Small intestine (tissue), 7 donors: ENCODE measurements around the gene RASSF6. TPM values are rescaled to one million over a fixed set of nuclear protein-coding genes. Genes with fewer than 3 reads are reported as not detected.
A peak's percentile ranks its signal among the peaks of the same experiment; 100 is the strongest.
"Not testable (repeated sequence)": the region's sequence is repeated elsewhere in the genome, so short reads cannot be mapped to it uniquely, and the experiment has no call there.

Source experiments
- DNase-seq, 2 donors: peaks; one replicate each; pipeline versions ENCODE4 v3.0.0 to v3.0.0-alpha.2; 2013
- FAIRE-seq: peaks from 2 replicates; lab custom pipeline; 2012; peaks lifted over from hg19 to GRCh38; lab: Jason Lieb, UNC
- H3K27ac ChIP-seq, 3 donors: one replicate each; pipeline ENCODE4 v1.5.1; 2013; ENCODE audit warnings: low read length in 2 of 3, mild to moderate bottlenecking in 2 of 3, control low read depth in 1 of 3, inconsistent platforms in 1 of 3, low read depth in 1 of 3, moderate library complexity in 1 of 3
- H3K27me3 ChIP-seq, 3 donors: one replicate each; pipeline ENCODE4 v1.6.1; 2013; ENCODE audit warnings: low read length in 3 of 3, inconsistent platforms in 1 of 3; ENCODE audit not compliant: control insufficient read depth in 3 of 3, insufficient read depth in 3 of 3
- H3K36me3 ChIP-seq, 3 donors: one replicate each; pipeline ENCODE4 v1.6.1; 2013; ENCODE audit warnings: low read length in 3 of 3, inconsistent platforms in 1 of 3, low read depth in 1 of 3, mild to moderate bottlenecking in 1 of 3, moderate library complexity in 1 of 3; ENCODE audit not compliant: control insufficient read depth in 3 of 3, insufficient read depth in 2 of 3
- H3K4me1 ChIP-seq, 3 donors: one replicate each; pipeline ENCODE4 v1.6.1; 2013; ENCODE audit warnings: low read length in 2 of 3, inconsistent platforms in 1 of 3, low read depth in 1 of 3, mild to moderate bottlenecking in 1 of 3, moderate library complexity in 1 of 3; ENCODE audit not compliant: control insufficient read depth in 3 of 3, insufficient read depth in 2 of 3
- H3K4me3 ChIP-seq, 3 donors: one replicate each; pipeline ENCODE4 v1.5.1; 2013; ENCODE audit warnings: low read length in 3 of 3, control low read depth in 1 of 3, inconsistent platforms in 1 of 3, low read depth in 1 of 3, mild to moderate bottlenecking in 1 of 3, moderate library complexity in 1 of 3
- H3K9me3 ChIP-seq, 2 donors: one replicate each; pipeline ENCODE4 v1.6.1; 2013; ENCODE audit warnings: low read depth in 1 of 2, low read length in 1 of 2; ENCODE audit not compliant: control insufficient read depth in 2 of 2, insufficient read depth in 1 of 2
- WGBS, 3 donors: extraction: QIAGEN DNeasy Blood & Tissue Kit; methylation state at CpG; one replicate each; pipeline ENCODE4 v1.1.7; 2013; 5-methylcytosine and 5-hydroxymethylcytosine counted together
- polyA plus RNA-seq, 4 donors: library from polyadenylated mRNA; stranded (reverse) in 3 of 4; unstranded in 1 of 4; fragments of 200-250 nt in 3 of 4; fragments of 120-200 nt in 1 of 4; gene quantifications; one replicate each; pipeline versions ENCODE4 v1.2.1 to v1.2.3, GENCODE V29; 2013
- donor health status: healthy with polysubstance abuse.
- donor health status: control.
- donor health status: control.
- donor health status: Bipolar disorder and iron deficiency.
- donor health status: healthy.

RASSF6 gene
- polyA plus RNA-seq, 4 donors: 4.1 to 18.2 (median 15.5) TPM

DNA sequence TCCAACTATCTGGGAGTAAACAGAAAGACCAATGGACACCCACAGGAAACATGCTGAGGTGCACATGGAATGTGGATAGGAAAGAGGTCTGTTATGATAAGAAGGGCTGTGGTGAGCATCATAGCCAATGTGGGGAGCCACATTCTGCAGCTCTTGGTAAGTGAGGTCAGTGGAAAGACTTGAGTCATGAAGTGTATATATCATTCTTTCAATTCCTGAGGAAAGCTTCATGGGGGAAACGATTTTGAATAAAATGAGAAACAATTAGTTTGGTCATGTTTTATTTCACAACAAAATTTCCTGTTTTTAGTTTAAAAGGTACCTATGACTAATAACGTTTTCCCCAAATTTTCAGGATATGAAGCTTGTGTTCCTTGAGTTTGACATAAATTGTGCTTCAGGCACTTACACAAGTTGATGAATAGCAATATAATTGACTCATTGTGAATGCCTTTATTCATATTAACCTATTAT lies 41.4 kb upstream of the RASSF6 start:
- H3K4me1 ChIP-seq: peaks cover 0 to 3% (median 0%) of the 10 kb centered on the region in 3 donors
- H3K9me3 ChIP-seq: no peaks in the 10 kb centered on the region
- no peak for FAIRE-seq
- no peak overlapping the region for H3K4me3 ChIP-seq
- no peak for DNase-seq
- no peaks in the 10 kb centered on the region for H3K36me3 ChIP-seq
- no peaks in the 10 kb centered on the region for H3K27me3 ChIP-seq
- no peak overlapping the region for H3K27ac ChIP-seq
- 53 to 72% (median 63%) methylated on average over 2 of the region's 2 CpGs for WGBS, 3 donors

- 88 to 89% (median 88%) methylated on average over 3 of the region's 3 CpGs for WGBS, 3 donors
- Histone ChIP-seq H3K27ac (no peak overlapping the region), H3K4me3 (no peak overlapping the region), H3K4me1 (peaks cover 0 to 3% (median 0%) of the 10 kb centered on the region in 3 donors), H3K27me3 (no peaks in the 10 kb centered on the region), H3K9me3 (no peaks in the 10 kb centered on the region), H3K36me3 (no peaks in the 10 kb centered on the region)
- DNase-seq: no peak
- FAIRE-seq: no peak
Observed at GRCh38 chr4:73660808-73661207, 40.6 kb upstream of the RASSF6 start.

GRCh38 chr4:73653695-73654106 lies 33.5 kb upstream of the RASSF6 start:
- FAIRE-seq (peak; percentile 70), DNase-seq (peak; percentile 58 to 75)
- Histone ChIP-seq H3K27ac (no peak overlapping the region), H3K9me3 (no peaks in the 10 kb centered on the region), H3K27me3 (no peaks in the 10 kb centered on the region), H3K4me3 (no peak overlapping the region), H3K4me1 (no peaks in the 10 kb centered on the region), H3K36me3 (no peaks in the 10 kb centered on the region)
- WGBS, 3 donors: 1 to 4% (median 1%) methylated on average over 7 of the region's 7 CpGs

- WGBS, 3 donors: 41 to 57% (median 50%) methylated on average over 3 of the region's 3 CpGs
- DNase-seq (no peak), FAIRE-seq (no peak)
- Histone ChIP-seq H3K4me3 (no peak overlapping the region), H3K27ac (no peak overlapping the region), H3K4me1 (no peaks in the 10 kb centered on the region), H3K27me3 (no peaks in the 10 kb centered on the region), H3K9me3 (peaks cover 0 to 5% of the 10 kb centered on the region in 2 donors), H3K36me3 (no peaks in the 10 kb centered on the region)
Observed at GRCh38 chr4:73650250-73650649, 30.0 kb upstream of the RASSF6 start.

DNA sequence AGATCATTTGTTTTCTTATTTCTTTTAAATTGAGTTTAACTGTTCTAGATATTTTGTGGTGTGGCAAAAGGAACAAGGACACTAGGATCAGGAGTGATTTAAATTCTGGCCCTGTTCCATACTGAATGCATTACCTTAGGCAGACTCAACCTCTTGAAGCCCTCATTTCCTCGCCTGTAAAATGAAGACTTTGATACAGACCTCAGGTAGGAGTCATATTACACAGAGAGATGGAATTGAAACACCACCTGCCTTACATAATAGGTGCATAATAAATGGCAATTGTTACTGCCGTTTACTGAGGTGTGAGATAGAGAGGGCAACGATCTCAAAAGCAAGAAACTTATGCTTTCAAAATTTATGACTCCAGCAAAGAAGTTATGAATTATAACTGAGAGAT lies 28.2 kb upstream of the RASSF6 start:
- peak in 1 of 2 donors; percentile 37 for DNase-seq
- 16 to 67% (median 36%) methylated on average over 3 of the region's 3 CpGs for WGBS, 3 donors
- Histone ChIP-seq H3K36me3 (no peaks in the 10 kb centered on the region), H3K9me3 (peaks cover 0 to 5% of the 10 kb centered on the region in 2 donors), H3K4me1 (no peaks in the 10 kb centered on the region), H3K27me3 (no peaks in the 10 kb centered on the region), H3K27ac (no peak overlapping the region), H3K4me3 (no peak overlapping the region)
- no peak for FAIRE-seq

DNA sequence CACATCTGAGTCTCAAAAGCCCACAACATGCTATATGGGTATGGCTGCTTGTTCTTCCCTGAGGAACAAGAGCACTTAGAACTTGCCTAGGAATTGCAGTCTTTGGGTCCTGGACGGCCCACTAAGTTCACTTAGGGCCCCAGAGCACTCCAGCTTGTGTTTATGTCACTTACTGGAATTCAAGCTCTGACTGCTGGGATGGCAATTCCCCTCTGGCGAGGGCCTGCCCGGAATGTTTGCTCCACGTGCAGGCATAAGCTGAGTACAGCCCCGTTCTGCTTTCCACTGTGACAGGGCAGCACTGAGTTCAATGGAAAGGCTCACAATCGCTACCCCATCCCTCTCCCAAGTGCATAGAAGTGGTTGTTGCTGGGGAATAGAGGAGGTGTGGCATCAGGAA lies 25.9 kb upstream of the RASSF6 start:
- H3K4me3 ChIP-seq: no peak overlapping the region
- no peaks in the 10 kb centered on the region for H3K4me1 ChIP-seq
- no peak for DNase-seq
- H3K9me3 ChIP-seq: peaks cover 0 to 5% of the 10 kb centered on the region in 2 donors
- 83 to 96% (median 87%) methylated on average over 6 of the region's 6 CpGs for WGBS, 3 donors
- no peak overlapping the region for H3K27ac ChIP-seq
- no peaks in the 10 kb centered on the region for H3K36me3 ChIP-seq
- no peaks in the 10 kb centered on the region for H3K27me3 ChIP-seq
- FAIRE-seq: no peak

DNA sequence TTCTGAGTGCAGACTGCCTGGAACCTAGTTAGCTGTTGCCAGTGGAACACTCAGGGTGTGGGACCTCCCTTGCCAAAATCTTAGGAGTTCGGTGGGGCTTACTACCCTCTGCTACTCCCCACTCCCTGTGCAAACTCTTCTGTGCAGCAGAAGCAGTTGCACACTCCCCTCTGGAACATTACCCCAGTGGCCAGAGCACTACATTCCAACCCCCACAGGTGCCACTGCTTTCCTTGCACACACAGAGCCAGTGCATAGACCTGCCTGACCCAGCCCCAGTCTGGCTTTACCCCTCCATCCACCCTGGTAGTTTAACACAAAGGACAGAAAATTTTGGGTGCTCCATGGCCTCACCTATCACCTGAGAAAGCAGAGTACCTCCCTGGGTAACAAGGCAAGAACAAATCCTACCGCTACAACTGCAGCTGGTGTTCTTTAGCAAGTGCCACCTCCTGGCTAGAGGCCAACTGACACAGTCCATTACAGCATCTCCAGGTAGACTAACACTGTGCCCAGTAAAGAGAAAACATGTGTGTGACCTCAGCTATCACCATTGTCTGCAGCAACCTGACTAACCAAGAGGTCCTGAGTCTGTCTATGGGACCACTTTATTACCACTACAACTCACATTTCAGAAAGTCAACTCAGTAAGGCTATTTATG lies 11.5 kb upstream of the RASSF6 start:
- H3K9me3 ChIP-seq: no peaks in the 10 kb centered on the region
- WGBS, 3 donors: 62 to 75% (median 69%) methylated on average over 2 of the region's 2 CpGs
- H3K27ac ChIP-seq: no peak overlapping the region
- H3K4me1 ChIP-seq: no peaks in the 10 kb centered on the region
- no peaks in the 10 kb centered on the region for H3K36me3 ChIP-seq
- H3K4me3 ChIP-seq: no peak overlapping the region
- DNase-seq (no peak), FAIRE-seq (no peak)
- no peaks in the 10 kb centered on the region for H3K27me3 ChIP-seq

DNA sequence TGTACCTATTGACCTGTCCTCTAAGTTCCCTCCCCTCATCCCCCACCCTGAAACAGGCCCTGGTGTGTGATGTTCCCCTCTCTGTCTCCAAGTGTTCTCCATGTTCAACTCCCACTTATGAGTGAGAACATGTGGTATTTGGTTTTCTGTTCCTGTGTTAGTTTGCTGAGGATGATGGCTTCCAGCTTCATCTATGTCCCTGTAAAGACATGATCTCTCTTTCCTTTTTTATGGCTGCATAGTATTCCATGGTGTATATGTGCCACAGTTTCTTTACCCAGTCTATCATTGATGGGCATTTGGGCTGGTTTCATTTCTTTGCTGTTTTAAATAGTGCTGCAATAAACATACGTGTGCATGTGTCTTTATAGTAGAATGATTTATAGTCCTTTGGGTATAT lies 8.6 kb upstream of the RASSF6 start:
- not testable (repeated sequence) for H3K27ac ChIP-seq, H3K9me3 ChIP-seq, H3K36me3 ChIP-seq, FAIRE-seq, H3K4me3 ChIP-seq, H3K27me3 ChIP-seq, DNase-seq, H3K4me1 ChIP-seq
- WGBS, 3 donors: 68 to 86% (median 85%) methylated on average over 1 of the region's 1 CpG
